SU-DHL-6 (cell line): ENCODE measurements around the gene COL26A1.

Experiments
- H2AFZ ChIP-seq: fragments of 200-600 bp; sonication (generic); 2 replicates; pipeline ENCODE4 v1.6.1; 2014; ENCODE audit warnings: low read depth, mild to moderate bottlenecking, moderate library complexity, mixed read lengths, antibody characterized with exemption, low read length; ENCODE audit not compliant: severe bottlenecking
- H3F3A ChIP-seq: fragments of 200-600 bp; shearing (Covaris generic); 2 replicates; pipeline ENCODE4 v1.6.0; 2016; ENCODE audit warnings: antibody characterized with exemption, mild to moderate bottlenecking; ENCODE audit not compliant: insufficient read depth
- H3K27ac ChIP-seq: fragments of 200-600 bp; sonication (generic); 2 replicates; pipeline ENCODE4 v1.5.1; 2016; ENCODE audit warnings: low read depth, mild to moderate bottlenecking, low read length, moderate library complexity, mixed read lengths
- H3K27me3 ChIP-seq: fragments of 200-600 bp; sonication (generic), shearing (Covaris generic); 2 replicates; pipeline ENCODE4 v1.6.0; 2014; ENCODE audit warnings: mild to moderate bottlenecking, low read length
- H3K36me3 ChIP-seq: fragments of 200-600 bp; sonication (generic); 2 replicates; pipeline ENCODE4 v1.6.1; 2014; ENCODE audit warnings: mild to moderate bottlenecking, low read length, mixed read lengths
- H3K4me2 ChIP-seq: fragments of 300-600, 200-600 bp; shearing (Covaris generic), sonication (generic); 2 replicates; pipeline ENCODE4 v1.6.0; 2014; ENCODE audit warnings: low read length, low read depth, mild to moderate bottlenecking; ENCODE audit not compliant: poor library complexity, severe bottlenecking
- H3K4me3 ChIP-seq: fragments of 200-600 bp; sonication (generic); 2 replicates; pipeline ENCODE4 v1.5.1; 2014; ENCODE audit warnings: antibody characterized with exemption, low read length, mild to moderate bottlenecking, mixed read lengths; ENCODE audit not compliant: insufficient read depth, poor library complexity, severe bottlenecking
- H3K79me2 ChIP-seq: fragments of 200-600 bp; sonication (generic); 2 replicates; pipeline ENCODE4 v1.6.1; 2014; ENCODE audit warnings: mild to moderate bottlenecking, low read length, moderate library complexity; ENCODE audit not compliant: insufficient read depth
- H3K9ac ChIP-seq: fragments of 200-600 bp; sonication (generic); 2 replicates; pipeline ENCODE4 v1.7.0; 2014; ENCODE audit warnings: mild to moderate bottlenecking, low read length
- H3K9me2 ChIP-seq: fragments of 200-600 bp; sonication (generic); replicated peaks from 2 replicates; pipeline ENCODE4 v1.6.1; 2014; ENCODE audit warnings: low read length; ENCODE audit not compliant: insufficient read depth
- H3K9me3 ChIP-seq: fragments of 200-600 bp; sonication (generic); 2 replicates; pipeline ENCODE4 v1.6.1; 2014; ENCODE audit warnings: low read length, mixed read lengths; ENCODE audit not compliant: insufficient read depth
- H4K20me1 ChIP-seq: fragments of 200-600 bp; sonication (generic); 2 replicates; pipeline ENCODE4 v1.6.1; 2014; ENCODE audit warnings: low read depth, mild to moderate bottlenecking, antibody characterized with exemption, low read length, moderate library complexity, mixed read lengths
- CTCF ChIP-seq: fragments of 200-600 bp; sonication (generic); IDR thresholded peaks from one replicate; pipeline ENCODE4 v1.5.1; 2017; ENCODE audit warnings: antibody characterized with exemption, mild to moderate bottlenecking, low read length, moderate library complexity; ENCODE audit not compliant: insufficient read depth, poor library complexity, severe bottlenecking
- EZH2phosphoT487 ChIP-seq: fragments of 200-600 bp; sonication (generic), shearing (Covaris generic); conservative IDR thresholded peaks from 2 replicates; pipeline ENCODE4 v1.6.1; 2018; ENCODE audit warnings: mild to moderate bottlenecking, antibody characterized with exemption, low read length, moderate library complexity, mixed read lengths

The COL26A1 gene

GRCh38 chr7:101576998-101577397, 214.3 kb downstream of the COL26A1 start:
- no peaks in the 10 kb centered on the region for H3F3A ChIP-seq
- H3K36me3 ChIP-seq = no peaks in the 10 kb centered on the region
- H3K4me2 ChIP-seq = no peak overlapping the region
- no peaks in the 10 kb centered on the region for H3K9me2 ChIP-seq
- no peak overlapping the region for H2AFZ ChIP-seq
- no peaks in the 10 kb centered on the region for H3K79me2 ChIP-seq
- no peak overlapping the region for H3K27ac ChIP-seq
- H3K27me3 ChIP-seq = 0 out of 2 replicates have a peak, but pooled peaks cover 2% of the 10 kb centered on the region
- no peak overlapping the region for H3K4me3 ChIP-seq
- H3K9me3 ChIP-seq = no peaks in the 10 kb centered on the region
- no peaks in the 10 kb centered on the region for H4K20me1 ChIP-seq
- TF ChIP-seq CTCF (no peak), EZH2phosphoT487 (no peak)
- H3K9ac ChIP-seq = no peak overlapping the region

- H2AFZ ChIP-seq = no peak overlapping the region
- TF ChIP-seq EZH2phosphoT487 (no peak), CTCF (no peak)
- no peak overlapping the region for H3K27ac ChIP-seq
- H4K20me1 ChIP-seq = no peaks in the 10 kb centered on the region
- no peak overlapping the region for H3K4me3 ChIP-seq
- no peaks in the 10 kb centered on the region for H3K9me3 ChIP-seq
- H3F3A ChIP-seq = no peaks in the 10 kb centered on the region
- no peaks in the 10 kb centered on the region for H3K9me2 ChIP-seq
- H3K9ac ChIP-seq = no peak overlapping the region
- H3K79me2 ChIP-seq = no peaks in the 10 kb centered on the region
- H3K36me3 ChIP-seq = no peaks in the 10 kb centered on the region
- H3K27me3 ChIP-seq = 0 out of 2 replicates have a peak, but pooled peaks cover 2% of the 10 kb centered on the region
- H3K4me2 ChIP-seq = no peak overlapping the region
These were observed 215.9 kb downstream of the COL26A1 start for GRCh38 chr7:101578552-101578951.

GRCh38 chr7:101580596-101580995, 217.9 kb downstream of the COL26A1 start:
- H3K36me3 ChIP-seq = no peaks in the 10 kb centered on the region
- TF ChIP-seq EZH2phosphoT487 (no peak), CTCF (no peak)
- no peak overlapping the region for H3K27ac ChIP-seq
- H3K9me3 ChIP-seq = no peaks in the 10 kb centered on the region
- H2AFZ ChIP-seq = no peak overlapping the region
- H3K4me2 ChIP-seq = no peak overlapping the region
- H3K27me3 ChIP-seq = 0 out of 2 replicates have a peak, but pooled peaks cover 2% of the 10 kb centered on the region
- no peaks in the 10 kb centered on the region for H3K9me2 ChIP-seq
- no peaks in the 10 kb centered on the region for H4K20me1 ChIP-seq
- no peak overlapping the region for H3K9ac ChIP-seq
- H3K79me2 ChIP-seq = no peaks in the 10 kb centered on the region
- no peaks in the 10 kb centered on the region for H3F3A ChIP-seq
- no peak overlapping the region for H3K4me3 ChIP-seq
